Measurements from ENCODE around the gene C9orf153. TPM values are rescaled to one million over a fixed set of nuclear protein-coding genes. Genes with fewer than 3 reads are reported as not detected.

The C9orf153 gene
- total RNA-seq, 1 experiment from 2014 or later = 0.17 TPM

GRCh38 chr9:86250123-86250522 is 9.3 kb downstream of the C9orf153 start:
- Histone ChIP-seq H3K27me3 (ENCODE audit: insufficient read depth, low read length) (no peaks in the 10 kb centered on the region), H4K20me1 (ENCODE audit: control insufficient read depth, insufficient read depth, insufficient read length) (no peaks in the 10 kb centered on the region), H3K23me2 (ENCODE audit: insufficient read length, low read depth, low read length, poor library complexity, severe bottlenecking) (no peaks in the 10 kb centered on the region), H3K79me2 (ENCODE audit: insufficient read depth, low read length) (no peaks in the 10 kb centered on the region), H3K9ac (ENCODE audit: extremely low read depth, insufficient read length, low read length) (no peak overlapping the region), H2AK5ac (ENCODE audit: insufficient read length, low read length) (no peak overlapping the region), H3K14ac (ENCODE audit: insufficient read depth, low read length) (no peak overlapping the region), H2BK120ac (ENCODE audit: low read depth, low read length, poor library complexity, severe bottlenecking) (no peak overlapping the region), H4K5ac (ENCODE audit: insufficient read length, low read depth, low read length) (no peak overlapping the region), H4K91ac (ENCODE audit: insufficient read length, low read depth, low read length) (no peak overlapping the region), H2AFZ (ENCODE audit: low read length) (no peak overlapping the region), H3K27ac (ENCODE audit: insufficient read length, low read depth, low read length) (no peak overlapping the region), H4K8ac (replicated peaks; ENCODE audit: insufficient read length, low read depth, low read length) (no peak overlapping the region), H3K56ac (ENCODE audit: insufficient read length, low read depth, low read length) (no peak overlapping the region), H3T11ph (ENCODE audit: low read length) (no peak overlapping the region), H2BK12ac (ENCODE audit: insufficient read length, low read depth, low read length) (no peak overlapping the region), H3K4me1 (ENCODE audit: insufficient read depth, low read length) (no peaks in the 10 kb centered on the region), H3K79me1 (ENCODE audit: insufficient read depth, low read depth, low read length, poor library complexity, severe bottlenecking) (no peaks in the 10 kb centered on the region), H2BK5ac (ENCODE audit: insufficient read length, low read length) (no peak overlapping the region), H3K9me3 (ENCODE audit: control insufficient read depth, low read depth, low read length) (peaks cover 9% of the 10 kb centered on the region), H3K18ac (ENCODE audit: insufficient read length, low read depth, low read length) (no peak overlapping the region), H3K4ac (ENCODE audit: low read depth, low read length) (no peak overlapping the region), H3K23ac (ENCODE audit: insufficient read length, low read depth, low read length) (no peak overlapping the region), H2BK15ac (ENCODE audit: low read depth, low read length) (no peak overlapping the region), H3K4me2 (ENCODE audit: insufficient read depth, insufficient read length, low read length) (no peak overlapping the region), H2BK20ac (ENCODE audit: low read depth, low read length, poor library complexity, severe bottlenecking) (no peak overlapping the region)
- H3K27me3 Mint-ChIP-seq (ENCODE audit: low read depth) = no peaks in the 10 kb centered on the region
- no peak for TF ChIP-seq CTCF (conservative IDR thresholded peaks at IDR 0.05)
- H3K9me3 Mint-ChIP-seq = peaks cover 16 to 24% of the 10 kb centered on the region in 2 experiments
- H3K36me3 Mint-ChIP-seq (ENCODE audit: insufficient read depth in 1 of 3, low read depth in 3 of 3) = peaks cover 10 to 12% (median 11%) of the 10 kb centered on the region in 3 experiments
- peaks cover 3 to 7% of the 10 kb centered on the region in 2 experiments; a peak in 3 of 4 replicates for H3K4me1 Mint-ChIP-seq
- H3K4me3 Mint-ChIP-seq = no peak overlapping the region
- H3K27ac Mint-ChIP-seq = no peak overlapping the region
- no peak for DNase-seq

All from H9 (cell line).